Fibroblast of lung (primary cell): Measurements from ENCODE around the gene CNTNAP4. TPM values are rescaled to one million over a fixed set of nuclear protein-coding genes. Genes with fewer than 3 reads are reported as not detected.

ENCODE experiments used
- DNase-seq, 2 donors: peaks; one replicate each; pipeline versions ENCODE4 v3.0.0 to v3.0.0-alpha.2; 2010; ENCODE audit warnings: low read depth in 2 of 2
- H2AFZ ChIP-seq: 2 replicates; pipeline ENCODE4 v1.5.1; 2012; ENCODE audit warnings: low read length, control low read depth, inconsistent platforms
- H3K27ac ChIP-seq: 2 replicates; pipeline ENCODE4 v1.5.1; 2011; ENCODE audit warnings: low read length, control low read depth; ENCODE audit not compliant: insufficient read depth
- H3K27me3 ChIP-seq: 2 replicates; pipeline ENCODE4 v1.5.1; 2011; ENCODE audit warnings: mild to moderate bottlenecking, low read length; ENCODE audit not compliant: control insufficient read depth, insufficient read depth
- H3K36me3 ChIP-seq: 2 replicates; pipeline ENCODE4 v1.5.1; 2011; ENCODE audit warnings: low read length; ENCODE audit not compliant: control insufficient read depth, insufficient read depth
- H3K4me1 ChIP-seq: 2 replicates; pipeline ENCODE4 v1.5.1; 2011; ENCODE audit warnings: low read length; ENCODE audit not compliant: control insufficient read depth, insufficient read depth; ENCODE audit errors: extremely low read depth
- H3K4me2 ChIP-seq: 2 replicates; pipeline ENCODE4 v1.5.1; 2011; ENCODE audit warnings: low read length, control low read depth; ENCODE audit not compliant: insufficient read depth; ENCODE audit errors: extremely low read depth
- H3K4me3 ChIP-seq, 4 experiments: fragments of 200-600 bp in 1 of 4; sonication (generic) in 1 of 4; replicated peaks in 1 of 4; 2 replicates each; pipeline ENCODE4 v1.5.1; 2011 to 2016; ENCODE audit warnings: low read length in 4 of 4, low read depth in 3 of 4, mild to moderate bottlenecking in 3 of 4, control low read depth in 2 of 4, inconsistent platforms in 1 of 4, mixed read lengths in 1 of 4; ENCODE audit not compliant: insufficient read depth in 1 of 4; ENCODE audit errors: control extremely low read depth in 1 of 4
- H3K79me2 ChIP-seq: 2 replicates; pipeline ENCODE4 v1.5.1; 2012; ENCODE audit warnings: mild to moderate bottlenecking, low read length, inconsistent platforms; ENCODE audit not compliant: control insufficient read depth, insufficient read depth
- H3K9ac ChIP-seq: 2 replicates; pipeline ENCODE4 v1.5.1; 2011; ENCODE audit warnings: mild to moderate bottlenecking, low read length, control low read depth; ENCODE audit not compliant: insufficient read depth
- H3K9me3 ChIP-seq: 2 replicates; pipeline ENCODE4 v1.5.1; 2012; ENCODE audit warnings: low read depth, low read length; ENCODE audit not compliant: control insufficient read depth, insufficient read depth
- H4K20me1 ChIP-seq: 2 replicates; pipeline ENCODE4 v1.5.1; 2011; ENCODE audit warnings: low read length; ENCODE audit not compliant: control insufficient read depth, insufficient read depth; ENCODE audit errors: extremely low read depth
- EZH2 ChIP-seq: IDR thresholded peaks from 2 replicates; pipeline ENCODE4 v1.5.1; 2012; ENCODE audit warnings: low read length, control low read depth, mild to moderate bottlenecking; ENCODE audit errors: missing control alignments
- polyA plus RNA-seq, 2 donors: library from polyadenylated mRNA; depleted of rRNA in 1 of 2; stranded (reverse) in 1 of 2; unstranded in 1 of 2; fragments of >200 nt; gene quantifications; 2 replicates each; pipeline ENCODE4 v1.2.1, GENCODE V29; 2011 to 2012; ENCODE audit warnings: missing spikeins in 1 of 2
- total RNA-seq: library from RNA; depleted of rRNA; stranded (reverse); fragments of >200 nt; gene quantifications from 2 replicates; pipeline ENCODE4 v1.2.1, GENCODE V29; 2014
- TF ChIP-seq, protein P1 (sequence below), 2 donors: IDR thresholded peaks in 1 of 2; conservative IDR thresholded peaks in 1 of 2; 1 replicate in 1 of 2; 2 replicates in 1 of 2; pipeline ENCODE4 v1.5.1; 2011 to 2012; ENCODE audit warnings: low read length in 2 of 2, control low read depth in 1 of 2, inconsistent platforms in 1 of 2, low read depth in 1 of 2, mild to moderate bottlenecking in 1 of 2

Gene CNTNAP4
- total and polyA plus RNA-seq, 2 donors (not counting 1 experiment from before 2014, with no cell fraction given) = not detected

DNA sequence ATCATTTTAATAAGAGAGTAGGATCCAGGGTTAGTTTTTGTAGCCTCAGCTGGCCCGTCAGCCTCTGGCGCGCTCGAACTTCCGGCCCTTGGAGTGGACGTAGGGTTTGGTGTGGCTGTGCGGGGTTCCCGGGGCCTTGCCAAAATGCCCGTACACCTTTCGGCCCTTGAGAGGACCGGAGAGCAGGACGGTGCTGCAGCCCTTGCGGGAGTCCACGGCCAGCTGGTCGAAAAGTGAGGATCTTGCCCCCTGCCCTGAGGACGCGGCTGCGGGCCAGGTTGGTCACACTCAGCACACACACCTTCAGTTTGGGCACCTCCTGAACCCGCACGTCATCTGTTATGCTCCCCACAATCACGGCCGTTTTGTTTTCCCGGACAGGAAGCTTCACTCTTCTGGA, 42.2 kb upstream of the CNTNAP4 start:
- Histone ChIP-seq H4K20me1 (no peaks in the 10 kb centered on the region), H3K9ac (no peak overlapping the region), H3K27me3 (no peaks in the 10 kb centered on the region), H3K4me3 (no peak overlapping the region), H3K79me2 (no peaks in the 10 kb centered on the region), H3K4me1 (no peaks in the 10 kb centered on the region), H3K4me2 (no peak overlapping the region), H3K36me3 (no peaks in the 10 kb centered on the region), H3K9me3 (no peaks in the 10 kb centered on the region), H3K27ac (no peak overlapping the region), H2AFZ (no peak overlapping the region)
- no peak for DNase-seq
- TF ChIP-seq, protein P1, sequence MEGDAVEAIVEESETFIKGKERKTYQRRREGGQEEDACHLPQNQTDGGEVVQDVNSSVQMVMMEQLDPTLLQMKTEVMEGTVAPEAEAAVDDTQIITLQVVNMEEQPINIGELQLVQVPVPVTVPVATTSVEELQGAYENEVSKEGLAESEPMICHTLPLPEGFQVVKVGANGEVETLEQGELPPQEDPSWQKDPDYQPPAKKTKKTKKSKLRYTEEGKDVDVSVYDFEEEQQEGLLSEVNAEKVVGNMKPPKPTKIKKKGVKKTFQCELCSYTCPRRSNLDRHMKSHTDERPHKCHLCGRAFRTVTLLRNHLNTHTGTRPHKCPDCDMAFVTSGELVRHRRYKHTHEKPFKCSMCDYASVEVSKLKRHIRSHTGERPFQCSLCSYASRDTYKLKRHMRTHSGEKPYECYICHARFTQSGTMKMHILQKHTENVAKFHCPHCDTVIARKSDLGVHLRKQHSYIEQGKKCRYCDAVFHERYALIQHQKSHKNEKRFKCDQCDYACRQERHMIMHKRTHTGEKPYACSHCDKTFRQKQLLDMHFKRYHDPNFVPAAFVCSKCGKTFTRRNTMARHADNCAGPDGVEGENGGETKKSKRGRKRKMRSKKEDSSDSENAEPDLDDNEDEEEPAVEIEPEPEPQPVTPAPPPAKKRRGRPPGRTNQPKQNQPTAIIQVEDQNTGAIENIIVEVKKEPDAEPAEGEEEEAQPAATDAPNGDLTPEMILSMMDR (conservative IDR thresholded peaks at IDR 0.05 in 1 of 2, IDR thresholded peaks at IDR 0.05 in 1 of 2; ENCODE audit: low read depth in 1 of 2, low read length in 2 of 2) = no peak
- no peak for TF ChIP-seq EZH2

DNA sequence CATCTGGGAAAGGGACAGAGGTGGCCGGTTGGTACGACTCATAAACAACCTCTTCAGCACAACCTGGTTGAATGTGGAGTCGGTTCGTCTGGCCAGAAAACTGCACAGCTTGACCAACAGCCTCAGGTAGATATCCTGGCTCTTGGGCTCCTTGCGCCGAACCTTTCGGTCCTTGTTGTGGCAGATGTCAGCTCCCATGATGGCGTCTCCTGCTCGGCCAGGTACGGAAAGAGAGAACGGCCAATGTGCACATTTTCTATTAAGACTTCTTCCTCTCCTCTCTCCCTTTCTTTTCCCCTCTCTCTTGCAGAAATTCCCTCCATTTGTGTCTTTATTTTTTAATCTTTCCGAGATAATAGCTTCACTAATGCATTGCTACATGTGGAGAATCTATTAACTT, 41.8 kb upstream of the CNTNAP4 start:
- Histone ChIP-seq H3K4me2 (no peak overlapping the region), H3K27me3 (no peaks in the 10 kb centered on the region), H4K20me1 (no peaks in the 10 kb centered on the region), H2AFZ (no peak overlapping the region), H3K36me3 (no peaks in the 10 kb centered on the region), H3K4me3 (no peak overlapping the region), H3K9ac (no peak overlapping the region), H3K4me1 (no peaks in the 10 kb centered on the region), H3K79me2 (no peaks in the 10 kb centered on the region), H3K27ac (no peak overlapping the region), H3K9me3 (no peaks in the 10 kb centered on the region)
- TF ChIP-seq EZH2 = no peak
- TF ChIP-seq, protein P1 (conservative IDR thresholded peaks at IDR 0.05 in 1 of 2, IDR thresholded peaks at IDR 0.05 in 1 of 2; ENCODE audit: low read depth in 1 of 2, low read length in 2 of 2) = no peak
- no peak for DNase-seq

GRCh38 chr16:76237471-76237870, 39.7 kb upstream of the CNTNAP4 start:
- Histone ChIP-seq H3K79me2 (no peaks in the 10 kb centered on the region), H3K27ac (no peak overlapping the region), H3K4me1 (no peaks in the 10 kb centered on the region), H2AFZ (no peak overlapping the region), H3K4me3 (no peak overlapping the region), H4K20me1 (no peaks in the 10 kb centered on the region), H3K36me3 (no peaks in the 10 kb centered on the region), H3K4me2 (no peak overlapping the region), H3K27me3 (no peaks in the 10 kb centered on the region), H3K9me3 (no peaks in the 10 kb centered on the region), H3K9ac (no peak overlapping the region)
- DNase-seq = no peak
- TF ChIP-seq, protein P1 (conservative IDR thresholded peaks at IDR 0.05 in 1 of 2, IDR thresholded peaks at IDR 0.05 in 1 of 2; ENCODE audit: low read depth in 1 of 2, low read length in 2 of 2) = no peak
- no peak for TF ChIP-seq EZH2
